ENCODE data around the gene CEBPB.

DNA sequence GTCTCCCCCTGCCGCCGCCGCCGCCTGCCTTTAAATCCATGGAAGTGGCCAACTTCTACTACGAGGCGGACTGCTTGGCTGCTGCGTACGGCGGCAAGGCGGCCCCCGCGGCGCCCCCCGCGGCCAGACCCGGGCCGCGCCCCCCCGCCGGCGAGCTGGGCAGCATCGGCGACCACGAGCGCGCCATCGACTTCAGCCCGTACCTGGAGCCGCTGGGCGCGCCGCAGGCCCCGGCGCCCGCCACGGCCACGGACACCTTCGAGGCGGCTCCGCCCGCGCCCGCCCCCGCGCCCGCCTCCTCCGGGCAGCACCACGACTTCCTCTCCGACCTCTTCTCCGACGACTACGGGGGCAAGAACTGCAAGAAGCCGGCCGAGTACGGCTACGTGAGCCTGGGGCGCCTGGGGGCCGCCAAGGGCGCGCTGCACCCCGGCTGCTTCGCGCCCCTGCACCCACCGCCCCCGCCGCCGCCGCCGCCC, 474 bp downstream of the CEBPB start:
- TF ChIP-seq CTCF (IDR thresholded peaks at IDR 0.05) (no peak), POLR2A (IDR thresholded peaks at IDR 0.05) (no peak)
